Activated naive CD8-positive, alpha-beta T cell treated with anti-CD3 and anti-CD28 coated beads, Interleukin-2, amount 50 U/mL, for 16 hours (primary cell): ENCODE data around the gene ZNF236.

Experiments used
- DNase-seq: peaks from one replicate; pipeline ENCODE4 v3.0.0-alpha.2; 2020; ENCODE audit warnings: low read depth, low spot score

The ZNF236 gene

GRCh38 chr18:76859474-76860339, 37.4 kb downstream of the ZNF236 start:
- DNase-seq: no peak

GRCh38 chr18:76860411-76860810, 38.1 kb downstream of the ZNF236 start:
- no peak for DNase-seq

GRCh38 chr18:76866666-76867065, 44.3 kb downstream of the ZNF236 start:
- DNase-seq: no peak

GRCh38 chr18:76873311-76873710, 51.0 kb downstream of the ZNF236 start:
- DNase-seq: no peak

GRCh38 chr18:76873713-76874112, 51.4 kb downstream of the ZNF236 start:
- DNase-seq: no peak

GRCh38 chr18:76874642-76875389, 52.5 kb downstream of the ZNF236 start:
- no peak for DNase-seq

GRCh38 chr18:76875390-76876325, 53.3 kb downstream of the ZNF236 start:
- no peak for DNase-seq

GRCh38 chr18:76878426-76878825, 56.1 kb downstream of the ZNF236 start:
- no peak for DNase-seq

- no peak for DNase-seq
Measured at GRCh38 chr18:76880026-76880425, 57.7 kb downstream of the ZNF236 start.

GRCh38 chr18:76881744-76882143, 59.4 kb downstream of the ZNF236 start:
- no peak for DNase-seq

GRCh38 chr18:76882146-76882545, 59.8 kb downstream of the ZNF236 start:
- no peak for DNase-seq

- no peak for DNase-seq
Measured at GRCh38 chr18:76885001-76885400, 62.6 kb downstream of the ZNF236 start.

GRCh38 chr18:76886112-76886511, 63.8 kb downstream of the ZNF236 start:
- DNase-seq: no peak

GRCh38 chr18:76889091-76889699, 66.8 kb downstream of the ZNF236 start:
- no peak for DNase-seq

- DNase-seq: no peak
Measured at GRCh38 chr18:76892832-76893231, 70.5 kb downstream of the ZNF236 start.

- DNase-seq: no peak
Measured at GRCh38 chr18:76894566-76895346, 72.4 kb downstream of the ZNF236 start.

GRCh38 chr18:76895498-76895897, 73.1 kb downstream of the ZNF236 start:
- DNase-seq: no peak

- no peak for DNase-seq
Measured at GRCh38 chr18:76896677-76897076, 74.3 kb downstream of the ZNF236 start.

GRCh38 chr18:76897257-76897656, 74.9 kb downstream of the ZNF236 start:
- no peak for DNase-seq

- no peak for DNase-seq
Measured at GRCh38 chr18:76903386-76903785, 81.0 kb downstream of the ZNF236 start.

- no peak for DNase-seq
Measured at GRCh38 chr18:76905821-76906220, 83.5 kb downstream of the ZNF236 start.
